ENCODE data around the gene WDR26. TPM values are rescaled to one million over a fixed set of nuclear protein-coding genes. Genes with fewer than 3 reads are reported as not detected.

The WDR26 gene
- total and polyA plus RNA-seq, 4 donors, result 30.0 to 180 (median 59.3) TPM

DNA sequence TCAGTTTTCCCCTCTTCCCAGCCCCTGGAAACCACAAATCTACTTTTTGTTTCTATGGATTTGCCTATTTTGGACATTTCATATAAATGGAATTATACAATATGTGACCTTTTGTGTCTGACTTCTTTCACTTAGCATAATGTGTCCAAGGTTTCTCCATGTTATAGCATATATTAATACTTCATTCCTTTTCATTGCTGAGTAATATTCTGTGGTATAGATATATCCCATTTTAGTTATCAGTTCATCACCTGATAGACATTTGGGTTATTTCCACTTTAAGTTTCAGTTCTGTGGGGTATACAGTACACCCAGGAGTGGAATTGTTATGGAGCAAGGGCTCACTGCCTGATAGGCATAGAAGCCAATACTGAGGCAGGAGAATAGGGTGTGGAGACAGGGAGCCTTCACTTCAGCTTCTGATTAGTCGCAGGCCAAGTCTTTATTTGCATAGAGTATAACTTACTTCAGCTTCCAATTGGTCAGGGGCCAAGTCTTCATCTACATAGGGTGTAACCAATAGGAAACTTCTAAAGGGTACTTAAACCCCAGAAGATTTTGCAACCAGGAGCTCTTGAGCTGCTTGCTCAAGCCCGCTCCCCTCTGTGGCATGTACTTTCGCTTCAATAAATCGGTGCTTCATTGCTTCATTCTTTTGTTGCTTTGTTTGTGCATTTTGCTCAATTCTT, 96.3 kb downstream of the WDR26 start:
- H3K27me3 ChIP-seq (ENCODE audit: control insufficient read depth in 3 of 3, insufficient read depth in 3 of 3, low read length in 2 of 3), result peaks cover 0 to 3% (median 0%) of the 10 kb centered on the region in 3 donors
- H3K4me1 ChIP-seq (ENCODE audit: control insufficient read depth in 5 of 5, insufficient read depth in 5 of 5, low read length in 5 of 5), result peaks cover 0 to 5% (median 0%) of the 10 kb centered on the region in 5 donors
- 55 to 65% methylated on average over 4 of the region's 4 CpGs for WGBS, 2 donors
- ATAC-seq (ENCODE audit: insufficient read depth, low FRiP score) (peak; percentile 30), DNase-seq (no peak)
- no peaks in the 10 kb centered on the region for H3K36me3 ChIP-seq (ENCODE audit: control insufficient read depth in 4 of 4, insufficient read depth in 4 of 4, low read length in 4 of 4)
- TF ChIP-seq, protein P1, sequence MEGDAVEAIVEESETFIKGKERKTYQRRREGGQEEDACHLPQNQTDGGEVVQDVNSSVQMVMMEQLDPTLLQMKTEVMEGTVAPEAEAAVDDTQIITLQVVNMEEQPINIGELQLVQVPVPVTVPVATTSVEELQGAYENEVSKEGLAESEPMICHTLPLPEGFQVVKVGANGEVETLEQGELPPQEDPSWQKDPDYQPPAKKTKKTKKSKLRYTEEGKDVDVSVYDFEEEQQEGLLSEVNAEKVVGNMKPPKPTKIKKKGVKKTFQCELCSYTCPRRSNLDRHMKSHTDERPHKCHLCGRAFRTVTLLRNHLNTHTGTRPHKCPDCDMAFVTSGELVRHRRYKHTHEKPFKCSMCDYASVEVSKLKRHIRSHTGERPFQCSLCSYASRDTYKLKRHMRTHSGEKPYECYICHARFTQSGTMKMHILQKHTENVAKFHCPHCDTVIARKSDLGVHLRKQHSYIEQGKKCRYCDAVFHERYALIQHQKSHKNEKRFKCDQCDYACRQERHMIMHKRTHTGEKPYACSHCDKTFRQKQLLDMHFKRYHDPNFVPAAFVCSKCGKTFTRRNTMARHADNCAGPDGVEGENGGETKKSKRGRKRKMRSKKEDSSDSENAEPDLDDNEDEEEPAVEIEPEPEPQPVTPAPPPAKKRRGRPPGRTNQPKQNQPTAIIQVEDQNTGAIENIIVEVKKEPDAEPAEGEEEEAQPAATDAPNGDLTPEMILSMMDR (IDR thresholded peaks at IDR 0.05; ENCODE audit: control extremely low read depth, extremely low read depth), result no peak
- no peak overlapping the region for H3K4me3 ChIP-seq
- peak overlapping the region in 1 of 2 donors; percentile 90 for H3K27ac ChIP-seq (ENCODE audit: low read depth in 1 of 2, low read length in 1 of 2)
- no peaks in the 10 kb centered on the region for H3K9me3 ChIP-seq (ENCODE audit: control insufficient read depth in 4 of 4, insufficient read depth in 3 of 4, low read length in 3 of 4)
- no peak overlapping the region for H3K9ac ChIP-seq (ENCODE audit: insufficient read depth in 1 of 2, low read length in 2 of 2)

Small RNAs within 50 kb of the gene (small RNA-seq; reads per million reads assigned to genes)
- gene MIR4742 (ENCODE audit: low replicate concordance), result 0.35 reads per million, percentile 43 among the genes with 10 or more reads in this experiment

Other genes starting within 250 kb of the WDR26 start
- 10 to 100 TPM; 20.1 to 38.0 TPM for gene NVL, start 104.6 kb downstream of the WDR26 start, total RNA-seq
- gene NVL, start 104.6 kb downstream of the WDR26 start, polyA plus RNA-seq, result 10 to 100 TPM; 12.8 to 41.5 TPM
- gene CNIH4, start 77.9 kb downstream of the WDR26 start, total RNA-seq, result 10 to 100 TPM; 27.8 to 79.4 TPM
- 100 to 1,000 TPM; 146 TPM for gene CNIH4, start 77.9 kb downstream of the WDR26 start, polyA plus RNA-seq
- gene CNIH3, start 181.5 kb upstream of the WDR26 start, total RNA-seq, result 1 to 10 TPM; 3.1 to 5.2 TPM
- 1 to 10 TPM in 1 of 2 donors, under 1 TPM in 1; 0.70 to 2.8 TPM for gene CNIH3, start 181.5 kb upstream of the WDR26 start, polyA plus RNA-seq